ENCODE measurements around the gene ZNF583.

Gene ZNF583

GRCh38 chr19:56476093-56476492 lies 72.0 kb downstream of the ZNF583 start:
- no peak for DNase-seq
